Measurements from ENCODE around the gene HOXC6. TPM values are rescaled to one million over a fixed set of nuclear protein-coding genes. Genes with fewer than 3 reads are reported as not detected.

HOXC6 gene
- total RNA-seq, 2 experiments from 2014 or later = not detected

DNA sequence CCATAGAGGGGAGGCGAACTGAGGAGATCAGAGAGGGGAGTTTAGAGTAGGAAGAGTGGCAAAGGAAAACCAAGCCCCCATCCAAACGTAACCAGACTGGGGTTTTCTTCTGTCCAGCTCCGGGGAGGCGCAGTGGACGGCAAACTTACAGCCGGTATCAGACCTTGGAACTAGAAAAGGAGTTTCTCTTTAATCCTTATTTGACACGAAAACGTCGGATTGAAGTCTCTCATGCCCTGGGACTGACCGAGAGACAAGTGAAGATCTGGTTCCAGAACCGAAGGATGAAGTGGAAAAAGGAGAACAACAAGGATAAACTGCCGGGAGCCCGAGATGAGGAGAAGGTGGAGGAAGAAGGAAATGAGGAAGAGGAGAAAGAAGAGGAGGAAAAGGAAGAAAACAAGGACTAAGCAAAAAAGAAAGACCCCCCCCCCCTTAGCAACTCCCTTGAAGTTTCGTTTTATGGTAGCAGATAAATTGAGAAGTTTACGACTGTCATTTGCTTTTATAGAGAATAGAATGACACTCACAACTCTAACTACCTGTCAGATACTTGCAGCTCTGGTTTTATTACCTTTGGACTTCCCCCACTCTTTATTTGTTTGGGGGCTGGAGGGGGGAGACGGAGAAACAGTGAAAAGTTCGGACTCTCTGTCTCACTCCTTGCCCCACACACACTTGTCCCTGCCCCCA lies 17.1 kb upstream of the HOXC6 start:
- no peak overlapping the region for H3K27ac Mint-ChIP-seq
- H3K27me3 Mint-ChIP-seq = peaks cover 89% of the 10 kb centered on the region
- peaks cover 31% of the 10 kb centered on the region for H3K4me1 Mint-ChIP-seq (ENCODE audit: low read depth)
- no peak overlapping the region for H3K4me3 Mint-ChIP-seq
- ATAC-seq (no peak), DNase-seq (no peak)
- intact Hi-C loops (cut with micrococcal nuclease) = no loop called here
- no peaks in the 10 kb centered on the region for H3K9me3 Mint-ChIP-seq
- CTCF ChIA-PET = interaction anchor here (0.6 to 2.5 kb wide), 4 partner anchors 21 to 196 kb away, joined by 3 to 11 read pairs (median 5); no protein-coding TSS in a partner anchor
- no peaks in the 10 kb centered on the region for H3K36me3 Mint-ChIP-seq (ENCODE audit: low read depth)
- POLR2A ChIA-PET = no interaction called here
- TF ChIP-seq, protein P1, sequence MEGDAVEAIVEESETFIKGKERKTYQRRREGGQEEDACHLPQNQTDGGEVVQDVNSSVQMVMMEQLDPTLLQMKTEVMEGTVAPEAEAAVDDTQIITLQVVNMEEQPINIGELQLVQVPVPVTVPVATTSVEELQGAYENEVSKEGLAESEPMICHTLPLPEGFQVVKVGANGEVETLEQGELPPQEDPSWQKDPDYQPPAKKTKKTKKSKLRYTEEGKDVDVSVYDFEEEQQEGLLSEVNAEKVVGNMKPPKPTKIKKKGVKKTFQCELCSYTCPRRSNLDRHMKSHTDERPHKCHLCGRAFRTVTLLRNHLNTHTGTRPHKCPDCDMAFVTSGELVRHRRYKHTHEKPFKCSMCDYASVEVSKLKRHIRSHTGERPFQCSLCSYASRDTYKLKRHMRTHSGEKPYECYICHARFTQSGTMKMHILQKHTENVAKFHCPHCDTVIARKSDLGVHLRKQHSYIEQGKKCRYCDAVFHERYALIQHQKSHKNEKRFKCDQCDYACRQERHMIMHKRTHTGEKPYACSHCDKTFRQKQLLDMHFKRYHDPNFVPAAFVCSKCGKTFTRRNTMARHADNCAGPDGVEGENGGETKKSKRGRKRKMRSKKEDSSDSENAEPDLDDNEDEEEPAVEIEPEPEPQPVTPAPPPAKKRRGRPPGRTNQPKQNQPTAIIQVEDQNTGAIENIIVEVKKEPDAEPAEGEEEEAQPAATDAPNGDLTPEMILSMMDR (IDR thresholded peaks at IDR 0.05) = no peak

DNA sequence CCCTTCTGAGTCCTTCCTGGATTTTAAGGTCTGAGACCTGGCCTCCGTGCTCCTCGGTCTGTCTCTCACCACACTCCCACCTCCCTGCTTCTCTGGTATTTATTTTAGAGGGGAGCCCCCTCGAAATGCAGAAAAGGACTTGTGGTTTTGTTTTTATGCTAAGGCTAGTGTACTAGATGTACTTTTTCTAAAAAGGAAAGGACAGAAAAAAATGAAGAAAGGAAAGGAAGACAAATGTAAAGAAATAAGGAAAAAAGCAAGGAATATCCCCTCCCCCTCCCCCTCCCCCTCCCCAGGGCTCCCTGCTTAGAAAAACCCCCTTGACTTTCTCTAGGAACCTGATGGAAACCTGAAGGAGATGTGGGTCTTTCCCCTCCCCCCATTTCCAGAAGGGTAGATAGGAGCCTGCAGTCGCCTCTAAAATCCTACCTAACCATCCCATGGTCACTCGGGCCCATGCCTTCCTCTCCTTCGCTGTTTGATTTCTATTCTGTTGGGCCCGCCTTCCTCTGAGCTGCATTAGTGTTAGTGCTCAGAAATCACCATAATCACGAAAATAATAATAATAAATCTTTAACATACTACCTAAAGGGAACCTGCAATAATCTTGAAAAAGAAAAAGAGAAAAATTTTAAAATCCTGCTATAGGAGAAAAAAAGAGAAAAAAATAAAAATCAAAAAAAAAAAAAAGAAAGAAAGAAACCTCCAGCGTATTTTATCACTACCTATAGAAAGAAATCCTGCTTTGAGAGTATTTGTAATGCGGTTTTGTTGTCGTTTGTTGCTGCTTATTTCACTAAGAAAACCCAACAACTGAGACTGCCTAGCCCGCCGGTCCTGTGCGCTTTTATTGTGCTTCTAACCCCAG lies 16.3 kb upstream of the HOXC6 start:
- no peak for DNase-seq
- no peak for ATAC-seq
- intact Hi-C loops (cut with micrococcal nuclease) = no loop called here
- ChIA-PET POLR2A (interaction anchor here (0.6 kb wide), 1 partner anchor 15 kb away, joined by 3 read pairs; no protein-coding TSS in a partner anchor), CTCF (interaction anchor here (0.6 to 2.5 kb wide), 8 partner anchors 12 to 261 kb away, joined by 3 to 12 read pairs (median 4); partner anchors contain the start of genes HOXC10 and HOXC9)
- TF ChIP-seq, protein P1 (IDR thresholded peaks at IDR 0.05) = no peak
- H3K27ac Mint-ChIP-seq = no peak overlapping the region
- peaks cover 23% of the 10 kb centered on the region for H3K4me1 Mint-ChIP-seq (ENCODE audit: low read depth)
- peaks cover 86% of the 10 kb centered on the region for H3K27me3 Mint-ChIP-seq
- H3K4me3 Mint-ChIP-seq = no peak overlapping the region
- no peaks in the 10 kb centered on the region for H3K36me3 Mint-ChIP-seq (ENCODE audit: low read depth)
- no peaks in the 10 kb centered on the region for H3K9me3 Mint-ChIP-seq

DNA sequence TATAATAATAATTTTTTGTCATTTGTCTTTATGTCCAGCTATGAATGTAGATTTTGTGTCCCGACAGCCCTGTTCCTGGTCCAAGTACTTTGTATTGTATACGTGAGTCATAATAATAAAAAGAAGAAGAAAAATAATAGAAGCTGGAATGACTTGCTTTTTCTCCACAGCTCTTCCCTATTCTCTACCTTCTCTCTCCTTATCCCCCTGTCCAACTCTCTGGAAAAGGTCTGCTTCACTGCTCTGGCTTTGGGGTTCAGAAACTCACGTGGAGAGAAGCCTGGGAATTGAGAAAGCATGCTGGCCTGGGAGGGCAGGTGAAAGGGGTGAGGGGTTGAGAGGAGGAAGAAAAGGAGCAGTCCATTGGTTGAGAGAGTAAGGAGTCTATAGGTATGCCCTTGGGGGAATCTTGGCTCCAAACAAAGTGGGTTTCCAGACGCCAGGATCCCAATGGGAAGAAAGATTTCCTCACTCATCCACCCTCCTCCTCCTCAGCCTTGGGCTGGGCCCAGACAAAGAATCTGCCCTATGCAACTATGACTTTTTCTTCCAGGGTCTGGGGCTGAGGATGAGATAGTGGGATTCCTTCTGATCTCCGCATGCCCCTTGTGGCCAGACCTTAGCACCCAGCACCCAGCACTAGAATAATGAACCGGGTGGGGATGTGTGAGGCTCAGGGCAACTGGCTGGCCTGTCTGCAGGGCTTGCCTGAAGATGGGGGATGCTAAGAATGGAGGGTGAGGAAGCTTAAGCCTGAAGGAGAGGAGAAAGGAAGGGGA lies 15.4 kb upstream of the HOXC6 start:
- ChIA-PET POLR2A (interaction anchor here (0.6 to 1.3 kb wide), 2 partner anchors 14 to 176 kb away, joined by 3 read pairs; partner anchors contain the start of gene SMUG1), CTCF (interaction anchor here (0.6 to 2.1 kb wide), 10 partner anchors 12 to 260 kb away, joined by 3 to 12 read pairs (median 3); partner anchors contain the start of genes HOXC10 and HOXC9)
- H3K4me1 Mint-ChIP-seq (ENCODE audit: low read depth) = peaks cover 30% of the 10 kb centered on the region
- no peak overlapping the region for H3K27ac Mint-ChIP-seq
- no peak overlapping the region for H3K4me3 Mint-ChIP-seq
- intact Hi-C loops (cut with micrococcal nuclease) = no loop called here
- H3K27me3 Mint-ChIP-seq = peaks cover 84% of the 10 kb centered on the region
- DNase-seq = no peak
- H3K36me3 Mint-ChIP-seq (ENCODE audit: low read depth) = no peaks in the 10 kb centered on the region
- TF ChIP-seq, protein P1 (IDR thresholded peaks at IDR 0.05) = no peak
- no peak for ATAC-seq
- H3K9me3 Mint-ChIP-seq = no peaks in the 10 kb centered on the region

DNA sequence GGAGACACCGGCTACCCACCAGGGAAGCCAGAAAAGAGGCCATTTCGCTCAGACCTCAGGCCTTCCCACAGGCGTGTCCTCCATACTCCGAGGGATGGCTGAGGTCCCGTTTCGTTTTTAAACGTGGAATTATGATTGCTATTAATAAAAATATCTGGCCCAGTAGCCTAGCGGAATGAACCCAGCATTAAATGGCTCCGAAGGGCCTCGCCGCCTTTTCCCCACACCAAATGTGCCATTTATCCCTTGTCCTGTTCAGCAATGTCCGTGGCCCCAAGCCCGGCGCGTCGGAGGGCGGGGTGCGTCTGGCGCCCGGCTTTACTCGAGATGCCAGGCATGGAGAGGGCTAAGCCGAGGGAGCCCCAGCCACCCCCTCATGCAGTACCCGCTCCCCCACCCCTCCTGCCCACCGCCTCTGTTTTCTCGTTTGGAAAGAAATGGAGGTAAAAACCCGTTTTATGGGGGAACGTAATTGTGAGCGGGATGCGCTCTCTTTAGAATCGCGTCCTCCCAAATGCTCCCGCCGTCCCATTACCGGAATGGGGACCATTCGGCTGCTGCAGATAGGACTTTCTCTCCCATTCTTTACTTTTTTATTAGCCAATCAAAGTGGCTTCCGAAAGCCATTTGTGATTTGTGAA lies 13.7 kb upstream of the HOXC6 start:
- DNase-seq (no peak), ATAC-seq (no peak)
- Mint-ChIP-seq H3K4me3 (no peak overlapping the region), H3K27ac (no peak overlapping the region), H3K9me3 (no peaks in the 10 kb centered on the region), H3K36me3 (ENCODE audit: low read depth) (no peaks in the 10 kb centered on the region), H3K4me1 (ENCODE audit: low read depth) (peaks cover 28% of the 10 kb centered on the region), H3K27me3 (peaks cover 78% of the 10 kb centered on the region)
- CTCF ChIA-PET = interaction anchor here (0.7 to 3.5 kb wide), 10 partner anchors 9 to 193 kb away, joined by 3 to 23 read pairs (median 6); partner anchors contain the start of genes HOXC10, HOXC5 and HOXC6
- POLR2A ChIA-PET = interaction anchor here (1.2 to 1.3 kb wide), 2 partner anchors 38 to 174 kb away, joined by 3 read pairs; partner anchors contain the start of gene SMUG1
- TF ChIP-seq, protein P1 (IDR thresholded peaks at IDR 0.05) = no peak
- intact Hi-C loops (cut with micrococcal nuclease) = no loop called here
